ENCODE measurements around the gene LAMC1. TPM values are rescaled to one million over a fixed set of nuclear protein-coding genes. Genes with fewer than 3 reads are reported as not detected.

Gene LAMC1
- total RNA-seq, 2 donors from 2014 or later = 0.84 TPM; not detected in 1

DNA sequence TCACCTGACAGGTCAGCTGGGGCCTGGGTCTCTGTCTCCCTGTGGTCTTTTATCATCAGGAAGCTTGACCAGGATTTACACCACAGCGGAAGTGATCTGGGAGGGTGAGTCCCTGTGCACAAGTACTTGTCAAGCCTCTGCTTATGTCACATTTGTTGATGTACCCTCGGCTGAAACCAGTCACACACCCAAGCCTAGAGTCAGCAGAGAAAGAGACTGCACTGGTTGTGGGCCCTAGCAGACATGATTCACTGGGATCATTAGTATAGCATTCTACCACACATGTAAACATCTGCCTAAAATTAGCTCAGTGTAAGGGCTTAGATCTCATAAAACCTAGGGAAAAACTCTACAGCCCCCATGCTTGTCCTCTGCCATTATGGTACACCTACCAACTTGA lies 83.5 kb downstream of the LAMC1 start:
- H3K4me3 Mint-ChIP-seq = no peak overlapping the region
- H3K27ac Mint-ChIP-seq = no peak overlapping the region
- ATAC-seq (replicated peaks) = no peak
- H3K27me3 Mint-ChIP-seq = peaks cover 8% of the 10 kb centered on the region
- no peaks in the 10 kb centered on the region for H3K36me3 Mint-ChIP-seq (ENCODE audit: low read depth)
- no peaks in the 10 kb centered on the region for H3K9me3 Mint-ChIP-seq
- H3K4me1 Mint-ChIP-seq = no peaks in the 10 kb centered on the region

DNA sequence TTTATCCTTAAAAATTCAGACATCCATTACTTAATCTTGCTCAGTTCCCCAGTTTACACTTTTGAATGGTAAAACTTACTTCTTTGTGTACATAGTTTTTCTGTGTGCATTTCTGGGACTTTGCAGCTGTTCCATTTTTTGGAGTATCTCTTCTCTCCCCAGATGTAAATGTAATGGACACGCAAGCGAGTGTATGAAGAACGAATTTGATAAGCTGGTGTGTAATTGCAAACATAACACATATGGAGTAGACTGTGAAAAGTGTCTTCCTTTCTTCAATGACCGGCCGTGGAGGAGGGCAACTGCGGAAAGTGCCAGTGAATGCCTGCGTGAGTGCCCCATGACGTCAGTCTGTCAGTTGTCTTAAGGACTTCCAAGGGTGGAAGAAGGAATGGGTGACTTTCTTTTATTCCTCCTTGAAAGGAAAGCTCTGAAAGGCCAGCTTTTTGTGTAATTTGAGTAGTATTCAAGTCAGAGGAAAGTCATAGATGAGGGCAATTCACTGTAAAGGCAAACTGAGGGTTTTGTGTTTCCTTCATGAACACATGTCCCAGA lies 87.2 kb downstream of the LAMC1 start:
- Mint-ChIP-seq H3K36me3 (ENCODE audit: low read depth) (no peaks in the 10 kb centered on the region), H3K4me1 (no peaks in the 10 kb centered on the region), H3K9me3 (no peaks in the 10 kb centered on the region), H3K4me3 (no peak overlapping the region), H3K27me3 (peaks cover 8% of the 10 kb centered on the region), H3K27ac (no peak overlapping the region)
- no peak for ATAC-seq (replicated peaks)

DNA sequence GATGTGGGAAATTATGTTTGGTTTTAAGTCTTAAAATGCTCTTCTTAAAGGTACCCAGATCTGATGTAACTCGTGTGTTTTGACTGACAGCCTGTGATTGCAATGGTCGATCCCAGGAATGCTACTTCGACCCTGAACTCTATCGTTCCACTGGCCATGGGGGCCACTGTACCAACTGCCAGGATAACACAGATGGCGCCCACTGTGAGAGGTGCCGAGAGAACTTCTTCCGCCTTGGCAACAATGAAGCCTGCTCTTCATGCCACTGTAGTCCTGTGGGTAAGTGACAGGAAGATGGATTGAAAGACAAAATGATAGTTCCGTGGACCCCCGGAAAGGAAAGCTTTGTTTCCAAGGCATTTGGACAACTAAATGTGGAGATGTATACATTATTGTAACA lies 91.2 kb downstream of the LAMC1 start:
- Mint-ChIP-seq H3K4me3 (no peak overlapping the region), H3K9me3 (no peaks in the 10 kb centered on the region), H3K36me3 (ENCODE audit: low read depth) (no peaks in the 10 kb centered on the region), H3K4me1 (no peaks in the 10 kb centered on the region), H3K27ac (no peak overlapping the region), H3K27me3 (no peaks in the 10 kb centered on the region)
- no peak for ATAC-seq (replicated peaks)

DNA sequence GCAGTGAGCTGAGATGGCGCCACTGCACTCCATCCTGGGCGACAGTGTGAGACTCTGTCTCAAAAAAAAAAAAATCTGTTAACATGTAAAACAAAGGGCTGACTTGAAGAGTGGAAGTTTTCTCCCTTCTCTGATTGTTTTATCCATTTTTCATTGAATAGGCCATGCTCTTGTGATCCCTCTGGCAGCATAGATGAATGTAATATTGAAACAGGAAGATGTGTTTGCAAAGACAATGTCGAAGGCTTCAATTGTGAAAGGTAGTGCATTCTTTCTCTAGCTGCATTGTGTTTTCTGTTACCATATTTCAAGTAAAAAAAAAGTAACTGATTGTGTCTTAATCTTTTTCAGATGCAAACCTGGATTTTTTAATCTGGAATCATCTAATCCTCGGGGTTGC lies 93.2 kb downstream of the LAMC1 start:
- Mint-ChIP-seq H3K9me3 (no peaks in the 10 kb centered on the region), H3K36me3 (ENCODE audit: low read depth) (no peaks in the 10 kb centered on the region), H3K27me3 (peaks cover 4% of the 10 kb centered on the region), H3K4me1 (no peaks in the 10 kb centered on the region), H3K27ac (no peak overlapping the region), H3K4me3 (no peak overlapping the region)
- no peak for ATAC-seq (replicated peaks)

DNA sequence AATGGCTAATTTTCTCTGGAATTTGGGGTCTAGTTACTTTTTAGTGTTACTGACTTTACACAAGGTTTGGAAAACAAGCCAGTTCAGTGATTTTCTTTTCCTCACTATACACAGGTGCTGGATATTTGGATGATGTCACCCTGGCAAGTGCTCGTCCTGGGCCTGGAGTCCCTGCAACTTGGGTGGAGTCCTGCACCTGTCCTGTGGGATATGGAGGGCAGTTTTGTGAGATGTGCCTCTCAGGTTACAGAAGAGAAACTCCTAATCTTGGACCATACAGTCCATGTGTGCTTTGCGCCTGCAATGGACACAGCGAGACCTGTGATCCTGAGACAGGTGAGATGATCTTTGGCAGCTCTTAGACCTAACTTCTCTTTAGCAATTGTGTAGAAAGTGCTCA lies 98.4 kb downstream of the LAMC1 start:
- Mint-ChIP-seq H3K9me3 (no peaks in the 10 kb centered on the region), H3K4me3 (no peak overlapping the region), H3K4me1 (no peaks in the 10 kb centered on the region)

DNA sequence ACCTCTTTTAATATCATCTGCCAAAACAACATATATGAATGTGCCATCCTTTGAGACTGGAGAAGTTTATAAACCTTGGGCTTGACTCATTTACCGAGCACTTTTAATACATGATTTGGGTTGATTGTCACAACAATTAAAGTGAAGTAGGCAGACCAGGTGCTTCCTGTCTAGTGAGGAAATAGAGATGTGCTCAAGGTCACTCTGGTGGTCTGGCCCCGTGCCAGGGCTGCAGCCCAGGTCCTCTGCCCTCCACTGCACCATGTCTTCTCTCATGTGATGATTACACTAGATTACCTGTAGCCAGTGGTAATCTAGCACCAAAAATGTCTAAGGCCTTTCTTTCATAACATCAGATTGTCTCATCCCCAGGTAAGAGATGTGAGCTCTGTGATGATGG lies 101.0 kb downstream of the LAMC1 start:
- H3K4me3 Mint-ChIP-seq = no peak overlapping the region
- H3K27me3 Mint-ChIP-seq = peaks cover 15% of the 10 kb centered on the region
- no peaks in the 10 kb centered on the region for H3K4me1 Mint-ChIP-seq
- H3K9me3 Mint-ChIP-seq = no peaks in the 10 kb centered on the region
- no peaks in the 10 kb centered on the region for H3K36me3 Mint-ChIP-seq (ENCODE audit: low read depth)
- no peak for ATAC-seq (replicated peaks)
- no peak overlapping the region for H3K27ac Mint-ChIP-seq

More for the DNA sequence above, 98.4 kb downstream of the LAMC1 start:
- ATAC-seq (replicated peaks) = no peak
- Mint-ChIP-seq H3K27ac (no peak overlapping the region), H3K36me3 (ENCODE audit: low read depth) (no peaks in the 10 kb centered on the region), H3K27me3 (peaks cover 12% of the 10 kb centered on the region)

DNA sequence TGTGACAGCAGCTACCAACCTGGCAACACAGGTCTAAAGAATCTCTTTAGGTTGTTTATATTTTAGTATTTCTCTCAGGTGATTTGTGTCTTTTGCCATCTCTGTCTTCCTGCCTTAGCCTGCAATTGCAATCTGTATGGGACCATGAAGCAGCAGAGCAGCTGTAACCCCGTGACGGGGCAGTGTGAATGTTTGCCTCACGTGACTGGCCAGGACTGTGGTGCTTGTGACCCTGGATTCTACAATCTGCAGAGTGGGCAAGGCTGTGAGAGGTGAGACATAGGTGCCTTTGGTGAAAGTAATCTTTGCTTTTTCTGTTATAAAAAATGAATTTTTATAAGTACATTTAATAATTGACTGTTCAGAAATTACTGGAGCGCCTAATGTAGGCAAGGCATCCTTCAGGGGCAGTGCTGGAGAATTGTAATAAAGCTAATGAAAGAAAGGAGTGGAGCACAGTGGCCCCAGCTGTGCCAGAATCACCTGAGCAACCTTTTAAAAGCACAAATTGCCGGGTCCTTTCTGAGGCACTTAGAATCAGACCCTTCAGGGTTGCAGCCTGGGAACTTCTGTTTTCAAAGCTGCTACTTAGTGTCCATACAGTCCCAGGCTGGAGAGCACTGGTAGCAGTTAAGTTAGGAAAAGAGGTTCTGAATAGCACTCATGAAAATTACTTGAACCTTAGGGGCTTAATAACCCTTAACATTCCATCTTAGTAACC lies 102.2 kb downstream of the LAMC1 start:
- Mint-ChIP-seq H3K27me3 (peaks cover 11% of the 10 kb centered on the region), H3K27ac (no peak overlapping the region), H3K9me3 (no peaks in the 10 kb centered on the region), H3K36me3 (ENCODE audit: low read depth) (no peaks in the 10 kb centered on the region), H3K4me3 (no peak overlapping the region), H3K4me1 (no peaks in the 10 kb centered on the region)
- no peak for ATAC-seq (replicated peaks)

DNA sequence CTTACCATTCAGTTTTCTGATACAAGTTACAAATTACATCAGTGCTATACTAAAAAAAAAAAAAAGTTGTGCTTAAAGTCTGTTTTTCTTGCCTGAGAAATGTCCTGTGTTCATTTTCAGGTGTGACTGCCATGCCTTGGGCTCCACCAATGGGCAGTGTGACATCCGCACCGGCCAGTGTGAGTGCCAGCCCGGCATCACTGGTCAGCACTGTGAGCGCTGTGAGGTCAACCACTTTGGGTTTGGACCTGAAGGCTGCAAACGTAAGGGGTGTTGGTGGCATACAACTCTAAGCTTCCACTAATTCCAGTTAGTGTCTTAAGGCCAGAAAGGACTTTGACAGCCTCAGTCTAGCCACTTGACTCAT lies 102.8 kb downstream of the LAMC1 start:
- Mint-ChIP-seq H3K4me1 (no peaks in the 10 kb centered on the region), H3K27me3 (peaks cover 11% of the 10 kb centered on the region), H3K36me3 (ENCODE audit: low read depth) (no peaks in the 10 kb centered on the region), H3K4me3 (no peak overlapping the region), H3K9me3 (no peaks in the 10 kb centered on the region), H3K27ac (no peak overlapping the region)
- no peak for ATAC-seq (replicated peaks)

DNA sequence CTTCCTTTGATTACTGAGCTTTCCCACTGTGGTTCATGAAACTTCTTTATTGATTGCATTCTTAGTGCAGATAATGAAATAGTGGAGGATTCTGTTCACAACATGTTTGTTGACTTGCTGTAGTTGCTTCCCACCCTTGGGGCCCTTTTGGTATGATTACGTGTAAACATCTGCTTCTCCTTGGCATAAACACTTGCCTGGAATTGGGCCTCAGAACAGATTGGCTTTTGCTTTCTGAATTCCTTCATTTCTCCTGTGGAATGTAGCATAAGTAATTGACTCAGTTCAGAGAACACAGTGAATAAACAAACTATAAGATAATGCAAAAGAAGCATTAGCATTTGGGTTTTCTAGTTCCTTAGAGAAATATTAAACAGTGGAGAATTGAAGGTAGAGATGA lies 103.3 kb downstream of the LAMC1 start:
- H3K4me1 Mint-ChIP-seq = no peaks in the 10 kb centered on the region
- H3K9me3 Mint-ChIP-seq = no peaks in the 10 kb centered on the region
- no peak overlapping the region for H3K4me3 Mint-ChIP-seq
- H3K27ac Mint-ChIP-seq = no peak overlapping the region
- no peak for ATAC-seq (replicated peaks)
- peaks cover 11% of the 10 kb centered on the region for H3K27me3 Mint-ChIP-seq
- no peaks in the 10 kb centered on the region for H3K36me3 Mint-ChIP-seq (ENCODE audit: low read depth)

DNA sequence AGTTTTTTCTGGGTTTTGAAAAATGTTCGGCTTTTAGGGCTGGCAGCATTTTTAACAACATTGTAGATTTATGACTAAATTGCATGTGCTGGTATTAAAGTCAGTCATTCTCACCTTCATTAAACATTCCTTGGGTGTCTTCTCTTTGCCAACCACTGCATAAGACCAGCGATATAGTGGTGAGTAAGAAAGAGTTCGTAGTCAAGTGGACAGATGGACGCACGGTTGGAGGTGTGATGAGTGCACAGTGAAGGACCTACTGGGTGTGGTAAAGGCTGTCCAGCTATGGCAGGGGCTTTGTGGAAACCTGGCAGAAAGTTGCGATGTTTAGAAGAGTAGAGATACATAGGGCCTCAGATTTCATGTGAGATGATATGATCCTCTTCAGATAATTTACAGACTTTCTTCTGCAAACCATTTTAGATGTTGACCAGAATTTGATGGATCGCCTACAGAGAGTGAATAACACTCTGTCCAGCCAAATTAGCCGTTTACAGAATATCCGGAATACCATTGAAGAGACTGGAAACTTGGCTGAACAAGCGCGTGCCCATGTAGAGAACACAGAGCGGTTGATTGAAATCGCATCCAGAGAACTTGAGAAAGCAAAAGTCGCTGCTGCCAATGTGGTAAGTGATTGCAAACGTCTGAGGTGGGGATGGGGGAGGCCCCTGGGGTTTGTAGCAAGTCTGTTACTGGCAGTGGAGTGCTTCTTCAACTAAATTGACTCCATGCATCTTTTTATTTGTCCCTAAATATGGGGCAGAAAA lies 106.9 kb downstream of the LAMC1 start:
- peaks cover 7% of the 10 kb centered on the region for H3K27me3 Mint-ChIP-seq
- H3K27ac Mint-ChIP-seq = no peak overlapping the region
- H3K4me1 Mint-ChIP-seq = no peaks in the 10 kb centered on the region
- H3K4me3 Mint-ChIP-seq = no peak overlapping the region
- no peak for ATAC-seq (replicated peaks)
- no peaks in the 10 kb centered on the region for H3K36me3 Mint-ChIP-seq (ENCODE audit: low read depth)
- H3K9me3 Mint-ChIP-seq = no peaks in the 10 kb centered on the region

DNA sequence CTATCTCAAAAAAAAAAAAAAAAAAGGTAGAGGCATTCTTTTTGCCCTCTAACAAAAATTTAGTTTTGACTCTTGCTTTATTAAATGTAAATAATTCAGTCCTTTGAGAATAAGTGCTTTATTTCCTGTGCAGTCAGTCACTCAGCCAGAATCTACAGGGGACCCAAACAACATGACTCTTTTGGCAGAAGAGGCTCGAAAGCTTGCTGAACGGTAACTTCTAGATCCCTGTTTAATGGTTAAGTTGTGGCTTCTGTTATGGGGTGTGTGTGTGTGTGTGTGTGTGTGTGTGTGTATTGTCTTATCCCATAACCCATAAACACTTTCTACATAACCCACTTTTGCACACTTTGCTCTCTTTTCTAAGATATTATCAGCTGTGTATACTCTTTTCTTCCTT lies 107.9 kb downstream of the LAMC1 start:
- Mint-ChIP-seq H3K27me3 (peaks cover 8% of the 10 kb centered on the region), H3K4me3 (no peak overlapping the region), H3K4me1 (no peaks in the 10 kb centered on the region), H3K9me3 (no peaks in the 10 kb centered on the region), H3K36me3 (ENCODE audit: low read depth) (no peaks in the 10 kb centered on the region), H3K27ac (no peak overlapping the region)
- no peak for ATAC-seq (replicated peaks)

DNA sequence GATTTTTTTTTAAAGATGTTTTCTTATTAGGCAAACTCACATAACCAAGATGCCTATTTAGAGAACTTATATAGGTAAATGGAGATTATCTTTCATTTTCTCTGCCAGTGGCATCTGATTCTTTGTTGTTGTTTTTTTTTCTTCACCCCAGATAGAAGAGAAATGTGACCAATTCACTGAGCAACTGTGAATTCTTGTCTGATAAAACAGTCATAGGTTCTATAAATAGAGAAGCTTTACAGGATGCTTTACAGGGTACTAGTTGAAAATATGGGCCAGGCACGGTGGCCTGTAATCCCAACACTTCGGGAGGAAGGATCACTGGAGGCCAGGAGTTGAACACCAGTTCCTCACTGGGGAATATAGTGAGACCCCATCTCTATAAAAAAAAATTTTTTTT lies 112.1 kb downstream of the LAMC1 start:
- Mint-ChIP-seq H3K9me3 (no peaks in the 10 kb centered on the region), H3K36me3 (ENCODE audit: low read depth) (no peaks in the 10 kb centered on the region), H3K4me1 (no peaks in the 10 kb centered on the region), H3K27me3 (peaks cover 7% of the 10 kb centered on the region), H3K4me3 (no peak overlapping the region), H3K27ac (no peak overlapping the region)
- ATAC-seq (replicated peaks) = no peak

DNA sequence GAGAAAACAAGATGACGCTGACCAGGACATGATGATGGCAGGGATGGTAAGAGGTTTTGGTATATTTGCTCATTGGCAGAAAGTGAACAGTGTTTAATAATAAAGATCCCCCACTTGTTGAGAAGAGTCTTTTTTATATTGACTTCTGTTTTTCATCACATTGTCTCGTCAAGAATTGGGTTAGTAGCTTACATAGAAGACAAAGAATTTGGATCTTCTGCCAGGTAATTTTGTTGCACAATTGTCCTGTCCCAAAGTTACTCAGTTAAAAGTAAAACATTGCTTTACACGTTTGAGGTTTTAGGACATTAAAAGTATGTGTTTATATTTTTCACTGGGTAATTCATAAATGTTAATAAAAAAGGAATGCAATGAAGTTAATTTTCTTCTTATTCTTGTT lies 114.6 kb downstream of the LAMC1 start:
- H3K27ac Mint-ChIP-seq = no peak overlapping the region
- no peak for ATAC-seq (replicated peaks)
- no peaks in the 10 kb centered on the region for H3K36me3 Mint-ChIP-seq (ENCODE audit: low read depth)
- no peak overlapping the region for H3K4me3 Mint-ChIP-seq
- peaks cover 7% of the 10 kb centered on the region for H3K27me3 Mint-ChIP-seq
- no peaks in the 10 kb centered on the region for H3K4me1 Mint-ChIP-seq
- no peaks in the 10 kb centered on the region for H3K9me3 Mint-ChIP-seq

DNA sequence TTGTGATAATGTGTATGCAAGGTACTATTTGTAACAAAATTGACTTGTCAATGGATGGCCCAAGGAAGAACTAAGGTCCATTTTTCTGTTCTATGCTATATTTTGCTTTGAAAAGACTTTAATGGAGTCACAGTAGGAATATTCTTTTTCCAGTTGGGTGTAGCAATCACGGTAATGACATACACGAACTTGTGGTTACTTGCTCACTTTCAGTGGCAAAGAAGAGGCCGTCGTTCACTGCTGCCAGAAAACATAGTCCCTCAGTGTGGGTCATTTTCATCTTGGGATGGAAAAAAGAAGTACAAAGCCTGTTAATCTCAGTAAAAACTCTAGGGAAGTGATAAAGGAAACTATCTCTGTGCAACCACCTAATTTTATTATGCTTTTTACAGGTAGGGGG lies 115.1 kb downstream of the LAMC1 start:
- Mint-ChIP-seq H3K4me1 (no peaks in the 10 kb centered on the region), H3K4me3 (no peak overlapping the region), H3K27me3 (peaks cover 7% of the 10 kb centered on the region), H3K27ac (no peak overlapping the region), H3K36me3 (ENCODE audit: low read depth) (no peaks in the 10 kb centered on the region), H3K9me3 (no peaks in the 10 kb centered on the region)
- ATAC-seq (replicated peaks) = no peak

DNA sequence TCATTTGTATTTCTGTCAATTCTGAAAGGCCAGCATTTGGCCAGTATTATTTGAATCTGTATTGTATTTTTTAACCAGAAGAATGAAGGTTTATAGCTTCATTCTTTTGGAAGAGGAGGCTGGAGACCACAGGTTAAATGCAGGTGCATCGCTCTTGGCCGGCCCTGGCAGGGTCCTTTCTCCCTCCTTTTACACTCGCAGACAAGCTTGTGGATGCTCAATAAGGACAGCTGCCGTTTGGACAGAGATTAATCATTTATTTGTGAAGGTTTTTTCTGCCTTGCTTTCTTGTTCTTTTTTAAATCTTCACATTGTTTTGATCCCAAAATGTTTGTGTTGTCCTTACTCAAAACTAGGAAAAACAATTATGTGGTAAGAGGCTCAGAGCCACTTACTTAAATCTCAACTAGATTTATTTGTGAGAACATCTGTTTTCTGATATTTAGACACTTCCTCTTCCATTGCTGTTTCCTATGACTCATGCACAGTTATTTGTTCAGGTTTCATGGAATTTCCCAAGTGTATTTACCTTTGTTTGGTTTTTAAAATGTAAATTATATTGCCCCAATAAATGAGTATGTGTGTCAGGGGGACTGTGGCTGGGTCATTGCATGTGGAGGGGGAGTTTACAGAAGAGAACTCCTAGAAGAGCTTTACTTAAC lies 116.2 kb downstream of the LAMC1 start:
- ATAC-seq (replicated peaks) = no peak
- H3K27ac Mint-ChIP-seq = no peak overlapping the region
- H3K4me3 Mint-ChIP-seq = no peak overlapping the region
- no peaks in the 10 kb centered on the region for H3K9me3 Mint-ChIP-seq
- H3K27me3 Mint-ChIP-seq = peaks cover 6% of the 10 kb centered on the region
- no peaks in the 10 kb centered on the region for H3K4me1 Mint-ChIP-seq
- no peaks in the 10 kb centered on the region for H3K36me3 Mint-ChIP-seq (ENCODE audit: low read depth)

Measured in activated T-helper 17 cell treated with anti-CD3 and anti-CD28 coated beads, Interleukin-2, amount 50 U/mL, for 72 hours (primary cell).